Panc1 (cell line): Measurements from ENCODE around the gene ATXN7L1.

ENCODE experiments used
- CTCF ChIP-seq: fragments of 450-650 bp; IDR thresholded peaks from 2 replicates; pipeline ENCODE4 v1.5.1; 2017; ENCODE audit warnings: mild to moderate bottlenecking
- SIN3A ChIP-seq: IDR thresholded peaks from 2 replicates; pipeline ENCODE4 v1.6.1; 2012; ENCODE audit warnings: low read depth, mild to moderate bottlenecking, low read length, moderate library complexity, borderline replicate concordance; ENCODE audit not compliant: insufficient read depth

- TF ChIP-seq CTCF (no peak), SIN3A (no peak)
Measured at GRCh38 chr7:105862770-105863169, 13.6 kb downstream of the ATXN7L1 start.
